SK-N-SH (cell line): Measurements from ENCODE around the gene TBXAS1.

Experiments
- EP300 ChIP-seq, 2 experiments: IDR thresholded peaks; 2 replicates each; pipeline versions ENCODE4 v1.4.0 to v1.6.1; 2012; ENCODE audit warnings: borderline replicate concordance in 1 of 2, low read depth in 1 of 2, low read length in 1 of 2
- FOSL2 ChIP-seq: IDR thresholded peaks from 2 replicates; pipeline ENCODE4 v1.4.0; 2012; ENCODE audit warnings: low read depth, mild to moderate bottlenecking, moderate library complexity, borderline replicate concordance
- MEF2A ChIP-seq: IDR thresholded peaks from 2 replicates; pipeline ENCODE4 v1.4.0; 2012; ENCODE audit warnings: low read depth, borderline replicate concordance
- NRF1 ChIP-seq: IDR thresholded peaks from 2 replicates; pipeline ENCODE4 v1.6.1; 2012; ENCODE audit warnings: low read depth, mild to moderate bottlenecking, low read length
- PBX3 ChIP-seq: IDR thresholded peaks from 2 replicates; pipeline ENCODE4; 2012
- POLR2AphosphoS5 ChIP-seq: IDR thresholded peaks from 2 replicates; pipeline ENCODE4 v1.6.1; 2012; ENCODE audit warnings: low read depth, low read length
- RCOR1 ChIP-seq: fragments of 150-350 bp; IDR thresholded peaks from 2 replicates; pipeline ENCODE4 v1.6.1; 2017; ENCODE audit warnings: antibody characterized with exemption, low read length
- RFX5 ChIP-seq: IDR thresholded peaks from 2 replicates; pipeline ENCODE4 v1.6.1; 2012; ENCODE audit warnings: mild to moderate bottlenecking, improper control_type of control experiment, low read length
- SMC3 ChIP-seq: IDR thresholded peaks from 2 replicates; pipeline ENCODE4 v1.6.1; 2012; ENCODE audit warnings: low read depth, low read length, improper control_type of control experiment
- TAF1 ChIP-seq: IDR thresholded peaks from 2 replicates; pipeline ENCODE4 v1.6.1; 2012; ENCODE audit warnings: low read depth, mild to moderate bottlenecking, low read length, moderate library complexity, borderline replicate concordance
- YY1 ChIP-seq: IDR thresholded peaks from 2 replicates; pipeline ENCODE4 v1.4.0; 2012; ENCODE audit warnings: low read depth, mild to moderate bottlenecking
- TF ChIP-seq, protein P1 (sequence below): fragments of 200-600 bp; sonication (generic); IDR thresholded peaks from 2 replicates; pipeline ENCODE4 v1.6.1; 2017; ENCODE audit warnings: antibody characterized with exemption, mild to moderate bottlenecking, moderate library complexity
- TF ChIP-seq, protein P2 (sequence below): fragments of 150-350 bp; IDR thresholded peaks from 2 replicates; pipeline ENCODE4 v1.6.1; 2017; ENCODE audit warnings: antibody characterized with exemption, low read length, low read depth, borderline replicate concordance
- TF ChIP-seq, protein P3 (sequence below): IDR thresholded peaks from 2 replicates; pipeline ENCODE4 v1.4.0; 2012; ENCODE audit warnings: low read depth

DNA sequence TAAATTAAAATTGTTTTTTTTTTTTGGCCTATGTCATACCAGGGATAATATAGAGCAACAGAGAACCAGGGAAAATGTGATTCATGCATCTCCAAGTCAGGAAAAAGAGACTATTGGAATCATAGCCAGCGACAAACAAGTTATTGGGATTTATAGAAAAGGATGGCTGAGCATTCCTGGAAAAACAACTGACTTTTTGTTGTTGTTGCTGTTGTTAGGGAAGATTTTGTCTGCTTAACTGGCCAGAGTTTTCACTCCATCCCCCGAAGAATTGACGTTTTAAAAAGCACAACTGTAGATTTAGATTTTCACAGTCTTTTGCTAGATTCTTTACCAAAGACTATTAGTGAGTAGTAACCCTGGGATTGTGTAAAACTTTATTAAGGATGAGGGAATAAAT, 112.4 kb downstream of the TBXAS1 start:
- TF ChIP-seq, protein P1, sequence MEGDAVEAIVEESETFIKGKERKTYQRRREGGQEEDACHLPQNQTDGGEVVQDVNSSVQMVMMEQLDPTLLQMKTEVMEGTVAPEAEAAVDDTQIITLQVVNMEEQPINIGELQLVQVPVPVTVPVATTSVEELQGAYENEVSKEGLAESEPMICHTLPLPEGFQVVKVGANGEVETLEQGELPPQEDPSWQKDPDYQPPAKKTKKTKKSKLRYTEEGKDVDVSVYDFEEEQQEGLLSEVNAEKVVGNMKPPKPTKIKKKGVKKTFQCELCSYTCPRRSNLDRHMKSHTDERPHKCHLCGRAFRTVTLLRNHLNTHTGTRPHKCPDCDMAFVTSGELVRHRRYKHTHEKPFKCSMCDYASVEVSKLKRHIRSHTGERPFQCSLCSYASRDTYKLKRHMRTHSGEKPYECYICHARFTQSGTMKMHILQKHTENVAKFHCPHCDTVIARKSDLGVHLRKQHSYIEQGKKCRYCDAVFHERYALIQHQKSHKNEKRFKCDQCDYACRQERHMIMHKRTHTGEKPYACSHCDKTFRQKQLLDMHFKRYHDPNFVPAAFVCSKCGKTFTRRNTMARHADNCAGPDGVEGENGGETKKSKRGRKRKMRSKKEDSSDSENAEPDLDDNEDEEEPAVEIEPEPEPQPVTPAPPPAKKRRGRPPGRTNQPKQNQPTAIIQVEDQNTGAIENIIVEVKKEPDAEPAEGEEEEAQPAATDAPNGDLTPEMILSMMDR, result no peak
- TF ChIP-seq EP300 (IDR thresholded peaks at IDR 0.05; ENCODE audit: borderline replicate concordance in 1 of 2, low read depth in 1 of 2, low read length in 1 of 2) (no peak), RFX5 (no peak), RCOR1 (no peak), POLR2AphosphoS5 (no peak), PBX3 (no peak), NRF1 (no peak), YY1 (no peak), SMC3 (no peak), TAF1 (no peak), MEF2A (no peak), FOSL2 (no peak)
- TF ChIP-seq, protein P2, sequence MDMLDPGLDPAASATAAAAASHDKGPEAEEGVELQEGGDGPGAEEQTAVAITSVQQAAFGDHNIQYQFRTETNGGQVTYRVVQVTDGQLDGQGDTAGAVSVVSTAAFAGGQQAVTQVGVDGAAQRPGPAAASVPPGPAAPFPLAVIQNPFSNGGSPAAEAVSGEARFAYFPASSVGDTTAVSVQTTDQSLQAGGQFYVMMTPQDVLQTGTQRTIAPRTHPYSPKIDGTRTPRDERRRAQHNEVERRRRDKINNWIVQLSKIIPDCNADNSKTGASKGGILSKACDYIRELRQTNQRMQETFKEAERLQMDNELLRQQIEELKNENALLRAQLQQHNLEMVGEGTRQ, result no peak
- TF ChIP-seq, protein P3, sequence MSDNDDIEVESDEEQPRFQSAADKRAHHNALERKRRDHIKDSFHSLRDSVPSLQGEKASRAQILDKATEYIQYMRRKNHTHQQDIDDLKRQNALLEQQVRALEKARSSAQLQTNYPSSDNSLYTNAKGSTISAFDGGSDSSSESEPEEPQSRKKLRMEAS, result no peak
